Activated CD4-positive, alpha-beta T cell treated with anti-CD3 and anti-CD28 coated beads, Interleukin-2, amount 10 ng/mL, durations not matched to agents 7 days and 5 days (primary cell): ENCODE data around the gene ZNRF1. TPM values are rescaled to one million over a fixed set of nuclear protein-coding genes. Genes with fewer than 3 reads are reported as not detected.
A peak's percentile ranks its signal among the peaks of the same experiment; 100 is the strongest.

Source experiments
- CTCF ChIA-PET: fragments of 350-600 bp; sonication (Branson Sonifier 250); formaldehyde crosslinking; loops from one replicate; lab custom pipeline; 2021; ENCODE audit warnings: antibody characterized with exemption; lab: Charles Lee
- POLR2A ChIA-PET: fragments of 350-600 bp; sonication (Branson Sonifier 250); formaldehyde crosslinking; loops from one replicate; lab custom pipeline; 2021; ENCODE audit warnings: antibody characterized with exemption; lab: Charles Lee
- DNase-seq: peaks from one replicate; pipeline ENCODE4 v3.0.0-alpha.2; 2020
- H3K27ac Mint-ChIP-seq: one replicate; pipeline ENCODE4 v1.8.0; 2021; ENCODE audit warnings: mild to moderate bottlenecking, moderate library complexity, mixed read lengths
- H3K27me3 Mint-ChIP-seq: one replicate; pipeline ENCODE4 v1.8.0; 2021; ENCODE audit warnings: mixed read lengths
- H3K36me3 Mint-ChIP-seq: one replicate; pipeline ENCODE4 v1.8.0; 2021; ENCODE audit warnings: low read depth, mixed read lengths
- H3K4me1 Mint-ChIP-seq: one replicate; pipeline ENCODE4 v1.8.0; 2021; ENCODE audit warnings: mixed read lengths
- H3K4me3 Mint-ChIP-seq: one replicate; pipeline ENCODE4 v1.8.0; 2021; ENCODE audit warnings: mild to moderate bottlenecking, moderate library complexity, mixed read lengths
- H3K9me3 Mint-ChIP-seq: one replicate; pipeline ENCODE4 v1.8.0; 2021; ENCODE audit warnings: mixed read lengths
- total RNA-seq, 2 experiments: library from RNA; stranded (reverse); gene quantifications; one replicate each; pipeline ENCODE4 v1.2.3, GENCODE V29; 2021

ZNRF1 gene
- total RNA-seq, 2 experiments from 2014 or later, result 16.1 to 16.3 TPM

- ChIA-PET POLR2A (no interaction called here), CTCF (no interaction called here)
- H3K36me3 Mint-ChIP-seq, result peaks cover 3% of the 10 kb centered on the region
- H3K9me3 Mint-ChIP-seq, result no peaks in the 10 kb centered on the region
- H3K4me1 Mint-ChIP-seq, result peaks cover 30% of the 10 kb centered on the region
- no peaks in the 10 kb centered on the region for H3K27me3 Mint-ChIP-seq
- no peak overlapping the region for H3K27ac Mint-ChIP-seq
- no peak overlapping the region for H3K4me3 Mint-ChIP-seq
- DNase-seq, result no peak
These were observed 60.0 kb downstream of the ZNRF1 start for GRCh38 chr16:75058806-75059205.

DNA sequence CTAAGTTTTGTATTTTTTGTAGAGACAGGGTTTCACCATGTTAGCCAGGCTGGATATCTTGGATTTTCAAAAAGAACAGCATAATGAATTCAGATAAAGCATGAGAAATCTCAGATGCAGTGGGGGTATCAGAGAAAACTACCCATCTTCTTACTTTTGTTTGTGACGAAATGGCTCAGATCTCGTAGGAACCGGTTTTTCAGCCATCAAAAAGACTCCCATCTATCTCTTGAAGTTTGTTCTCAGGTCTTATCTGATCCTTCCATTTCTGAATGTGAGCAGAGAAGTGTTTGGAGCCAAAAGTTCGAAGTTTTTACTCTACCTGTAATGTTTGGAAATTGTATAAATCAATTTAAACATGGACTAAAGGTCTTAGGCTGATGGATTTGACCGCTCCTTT, 60.6 kb downstream of the ZNRF1 start:
- DNase-seq, result no peak
- Mint-ChIP-seq H3K27ac (no peak overlapping the region), H3K9me3 (no peaks in the 10 kb centered on the region), H3K27me3 (no peaks in the 10 kb centered on the region), H3K4me3 (no peak overlapping the region), H3K4me1 (peaks cover 32% of the 10 kb centered on the region), H3K36me3 (peaks cover 3% of the 10 kb centered on the region)
- CTCF ChIA-PET, result no interaction called here
- POLR2A ChIA-PET, result no interaction called here

DNA sequence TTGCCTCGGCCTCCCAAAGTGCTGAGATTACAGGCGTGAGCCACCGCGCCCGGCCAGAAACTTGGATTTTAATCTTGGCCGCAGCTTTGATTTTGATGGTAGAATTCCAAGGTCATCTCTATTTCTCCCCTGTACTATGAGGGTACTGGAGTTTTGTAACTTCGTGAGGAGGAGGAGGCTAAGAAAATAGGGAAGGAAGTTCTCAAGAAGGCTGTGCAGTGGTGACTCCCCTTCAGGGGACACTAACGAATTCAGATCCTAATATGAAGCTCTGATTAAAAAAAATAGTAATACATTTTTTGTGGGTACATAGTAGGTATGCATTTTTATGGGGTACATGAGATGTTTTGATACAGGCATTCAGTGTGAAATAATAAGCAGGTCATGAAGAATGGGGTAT, 61.9 kb downstream of the ZNRF1 start:
- peaks cover 43% of the 10 kb centered on the region for H3K4me1 Mint-ChIP-seq
- POLR2A ChIA-PET, result no interaction called here

GRCh38 chr16:75061669-75062068, 62.8 kb downstream of the ZNRF1 start:
- no peaks in the 10 kb centered on the region for H3K9me3 Mint-ChIP-seq
- POLR2A ChIA-PET, result no interaction called here
- CTCF ChIA-PET, result interaction anchor here (0.9 to 3.0 kb wide), 5 partner anchors 9 to 50 kb away, joined by 3 to 11 read pairs (median 5); no protein-coding TSS in a partner anchor
- H3K36me3 Mint-ChIP-seq, result peaks cover under 1% of the 10 kb centered on the region
- no peak overlapping the region for H3K4me3 Mint-ChIP-seq
- DNase-seq, result no peak
- peak overlapping the region; percentile 48 for H3K27ac Mint-ChIP-seq
- H3K4me1 Mint-ChIP-seq, result peaks cover 50% of the 10 kb centered on the region
- no peaks in the 10 kb centered on the region for H3K27me3 Mint-ChIP-seq

More for the DNA sequence above, 61.9 kb downstream of the ZNRF1 start:
- Mint-ChIP-seq H3K27me3 (no peaks in the 10 kb centered on the region), H3K4me3 (no peak overlapping the region), H3K27ac (no peak overlapping the region), H3K9me3 (no peaks in the 10 kb centered on the region), H3K36me3 (peaks cover 3% of the 10 kb centered on the region)
- CTCF ChIA-PET, result interaction anchor here (0.6 to 3.0 kb wide), 4 partner anchors 11 to 369 kb away, joined by 3 to 11 read pairs (median 3); no protein-coding TSS in a partner anchor
- DNase-seq, result no peak

GRCh38 chr16:75062135-75062975, 63.5 kb downstream of the ZNRF1 start:
- peak overlapping the region; percentile 48 for H3K27ac Mint-ChIP-seq
- no peaks in the 10 kb centered on the region for H3K27me3 Mint-ChIP-seq
- no peak for DNase-seq
- ChIA-PET CTCF (interaction anchor here (0.6 to 3.2 kb wide), 8 partner anchors 9 to 322 kb away, joined by 3 to 12 read pairs (median 4); no protein-coding TSS in a partner anchor), POLR2A (no interaction called here)
- H3K4me3 Mint-ChIP-seq, result no peak overlapping the region
- peaks cover 2% of the 10 kb centered on the region for H3K36me3 Mint-ChIP-seq
- H3K9me3 Mint-ChIP-seq, result no peaks in the 10 kb centered on the region
- H3K4me1 Mint-ChIP-seq, result peaks cover 55% of the 10 kb centered on the region

DNA sequence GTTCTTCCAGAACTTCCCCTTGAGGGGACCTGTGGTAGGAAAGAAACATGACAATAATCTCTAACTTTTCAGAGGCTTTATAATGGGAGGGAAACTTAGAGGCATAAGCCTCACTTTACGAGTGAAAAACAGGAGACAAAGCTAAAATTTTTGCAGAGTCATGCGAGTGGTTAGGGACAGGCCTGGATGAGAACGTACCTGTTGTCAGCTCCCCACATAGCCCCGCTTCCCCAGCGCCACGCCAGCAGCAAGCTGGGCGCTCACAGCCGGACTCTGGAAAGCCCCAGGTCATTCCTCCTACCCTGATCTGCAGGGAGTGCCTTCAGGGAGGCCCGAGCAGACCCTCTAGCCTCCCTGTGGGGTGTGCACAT, 64.1 kb downstream of the ZNRF1 start:
- H3K27ac Mint-ChIP-seq, result no peak overlapping the region
- H3K36me3 Mint-ChIP-seq, result peaks cover 2% of the 10 kb centered on the region
- DNase-seq, result no peak
- POLR2A ChIA-PET, result no interaction called here
- no peak overlapping the region for H3K4me3 Mint-ChIP-seq
- CTCF ChIA-PET, result interaction anchor here (0.5 to 3.2 kb wide), 6 partner anchors 9 to 58 kb away, joined by 3 to 12 read pairs (median 6); no protein-coding TSS in a partner anchor
- peaks cover 57% of the 10 kb centered on the region for H3K4me1 Mint-ChIP-seq
- H3K27me3 Mint-ChIP-seq, result no peaks in the 10 kb centered on the region
- H3K9me3 Mint-ChIP-seq, result no peaks in the 10 kb centered on the region

GRCh38 chr16:75063549-75064088, 64.8 kb downstream of the ZNRF1 start:
- Mint-ChIP-seq H3K36me3 (peaks cover 2% of the 10 kb centered on the region), H3K27me3 (no peaks in the 10 kb centered on the region), H3K27ac (peak overlapping the region; percentile 44), H3K4me1 (peaks cover 61% of the 10 kb centered on the region), H3K9me3 (no peaks in the 10 kb centered on the region), H3K4me3 (no peak overlapping the region)
- ChIA-PET CTCF (interaction anchor here (0.5 to 3.2 kb wide), 8 partner anchors 8 to 62 kb away, joined by 3 to 12 read pairs (median 3); no protein-coding TSS in a partner anchor), POLR2A (no interaction called here)
- DNase-seq, result no peak

GRCh38 chr16:75064403-75065148, 65.8 kb downstream of the ZNRF1 start:
- Mint-ChIP-seq H3K27me3 (no peaks in the 10 kb centered on the region), H3K36me3 (peaks cover 2% of the 10 kb centered on the region), H3K27ac (peak overlapping the region; percentile 85), H3K4me1 (peaks cover 64% of the 10 kb centered on the region), H3K9me3 (no peaks in the 10 kb centered on the region), H3K4me3 (peak overlapping the region; percentile 58)
- ChIA-PET POLR2A (interaction anchor here (0.6 kb wide), 1 partner anchor 24 kb away, joined by 12 read pairs; no protein-coding TSS in a partner anchor), CTCF (interaction anchor here (0.6 to 3.2 kb wide), 8 partner anchors 13 to 487 kb away, joined by 3 to 12 read pairs (median 3); no protein-coding TSS in a partner anchor)
- peak; percentile 31 for DNase-seq

GRCh38 chr16:75065149-75065505, 66.3 kb downstream of the ZNRF1 start:
- H3K36me3 Mint-ChIP-seq, result peaks cover 2% of the 10 kb centered on the region
- ChIA-PET POLR2A (no interaction called here), CTCF (interaction anchor here (0.6 to 3.2 kb wide), 6 partner anchors 13 to 488 kb away, joined by 3 to 12 read pairs (median 4); no protein-coding TSS in a partner anchor)
- no peaks in the 10 kb centered on the region for H3K9me3 Mint-ChIP-seq
- peak overlapping the region; percentile 85 for H3K27ac Mint-ChIP-seq
- H3K4me1 Mint-ChIP-seq, result peaks cover 68% of the 10 kb centered on the region
- no peaks in the 10 kb centered on the region for H3K27me3 Mint-ChIP-seq
- DNase-seq, result peak; percentile 54
- peak overlapping the region; percentile 58 for H3K4me3 Mint-ChIP-seq

DNA sequence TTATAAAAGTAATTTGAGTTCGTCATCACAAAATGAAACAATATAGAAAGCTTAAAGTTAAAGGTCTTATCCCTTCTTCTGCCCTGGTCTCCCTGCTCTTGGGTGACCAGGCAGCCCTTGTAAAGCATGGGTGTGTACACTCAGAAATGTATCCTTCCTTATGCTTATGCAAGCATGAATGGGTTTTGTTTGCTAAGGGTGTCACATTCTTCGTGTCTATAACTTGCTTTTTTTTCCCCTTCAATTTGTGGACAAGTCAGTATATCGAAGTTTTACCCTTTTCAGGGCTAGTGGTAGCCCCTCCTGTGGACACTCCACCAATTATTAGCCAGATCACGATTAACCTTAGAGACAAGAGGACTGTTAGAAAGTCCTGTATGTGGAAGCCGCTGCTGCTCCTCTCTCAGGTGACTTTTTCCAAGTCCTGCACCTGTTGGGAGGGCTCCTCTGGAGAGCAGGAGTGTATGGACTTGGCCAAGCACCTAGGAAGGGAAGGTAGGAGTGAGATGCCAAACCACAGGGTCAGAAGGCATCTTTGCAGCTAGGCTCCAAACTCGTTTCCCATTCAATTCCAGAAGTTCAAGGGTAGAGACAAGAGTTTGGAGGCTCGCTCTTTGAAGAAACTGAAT, 66.8 kb downstream of the ZNRF1 start:
- H3K9me3 Mint-ChIP-seq, result no peaks in the 10 kb centered on the region
- peaks cover 73% of the 10 kb centered on the region for H3K4me1 Mint-ChIP-seq
- H3K4me3 Mint-ChIP-seq, result peak overlapping the region; percentile 58
- H3K27me3 Mint-ChIP-seq, result no peaks in the 10 kb centered on the region
- POLR2A ChIA-PET, result no interaction called here
- H3K27ac Mint-ChIP-seq, result peak overlapping the region; percentile 85
- peaks cover 2% of the 10 kb centered on the region for H3K36me3 Mint-ChIP-seq
- no peak for DNase-seq
- CTCF ChIA-PET, result interaction anchor here (2.9 to 3.2 kb wide), 2 partner anchors 14 to 46 kb away, joined by 10 to 12 read pairs; no protein-coding TSS in a partner anchor

GRCh38 chr16:75066861-75067447, 68.1 kb downstream of the ZNRF1 start:
- peaks cover 72% of the 10 kb centered on the region for H3K4me1 Mint-ChIP-seq
- no peak overlapping the region for H3K4me3 Mint-ChIP-seq
- no peaks in the 10 kb centered on the region for H3K27me3 Mint-ChIP-seq
- peaks cover 2% of the 10 kb centered on the region for H3K36me3 Mint-ChIP-seq
- DNase-seq, result no peak
- no peak overlapping the region for H3K27ac Mint-ChIP-seq
- H3K9me3 Mint-ChIP-seq, result no peaks in the 10 kb centered on the region
- ChIA-PET POLR2A (no interaction called here), CTCF (interaction anchor here (1.3 to 2.6 kb wide), 2 partner anchors 13 to 44 kb away, joined by 4 to 10 read pairs; no protein-coding TSS in a partner anchor)
